Measurements from ENCODE around the gene SOWAHA.

The SOWAHA gene

GRCh38 chr5:132785365-132785764 is 27.7 kb upstream of the SOWAHA start:
- H3K4me3 ChIP-seq (ENCODE audit: low read length) = no peak overlapping the region
- DNase-seq (ENCODE audit: low read depth) = no peak
- no peak for TF ChIP-seq CTCF (IDR thresholded peaks at IDR 0.05; ENCODE audit: insufficient read depth, low read depth, low read length, missing control alignments)

DNA sequence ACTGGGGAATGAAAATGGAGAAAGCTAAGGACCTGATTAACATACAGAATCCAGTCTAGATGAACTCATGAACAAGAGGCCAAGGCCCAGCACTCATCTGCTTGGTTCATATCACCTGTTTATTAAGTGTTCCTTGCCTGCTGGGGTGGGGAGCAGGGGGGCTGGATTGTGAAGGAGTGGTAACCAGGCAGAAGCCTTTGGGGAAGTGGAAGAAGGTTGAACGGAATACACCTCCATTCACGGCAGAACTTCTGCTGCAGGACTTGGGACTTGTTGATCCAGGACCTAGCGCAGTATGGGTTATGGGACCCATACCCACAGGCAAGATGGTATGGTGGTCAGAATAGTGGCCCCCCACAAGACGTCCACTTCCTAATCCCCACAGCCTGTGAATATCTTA is 27.2 kb upstream of the SOWAHA start:
- no peak for TF ChIP-seq CTCF (IDR thresholded peaks at IDR 0.05; ENCODE audit: insufficient read depth, low read depth, low read length, missing control alignments)
- DNase-seq (ENCODE audit: low read depth) = no peak

GRCh38 chr5:132787076-132787475 is 26.0 kb upstream of the SOWAHA start:
- H3K4me3 ChIP-seq (ENCODE audit: low read length) = no peak overlapping the region
- no peak for DNase-seq (ENCODE audit: low read depth)
- TF ChIP-seq CTCF (IDR thresholded peaks at IDR 0.05; ENCODE audit: insufficient read depth, low read depth, low read length, missing control alignments) = no peak

More for the DNA sequence above, 27.2 kb upstream of the SOWAHA start:
- no peak overlapping the region for H3K4me3 ChIP-seq (ENCODE audit: low read length)

GRCh38 chr5:132788508-132788907 is 24.6 kb upstream of the SOWAHA start:
- no peak for TF ChIP-seq CTCF (IDR thresholded peaks at IDR 0.05; ENCODE audit: insufficient read depth, low read depth, low read length, missing control alignments)
- DNase-seq (ENCODE audit: low read depth) = no peak
- no peak overlapping the region for H3K4me3 ChIP-seq (ENCODE audit: low read length)

- no peak for TF ChIP-seq CTCF (IDR thresholded peaks at IDR 0.05; ENCODE audit: insufficient read depth, low read depth, low read length, missing control alignments)
- no peak for DNase-seq (ENCODE audit: low read depth)
- H3K4me3 ChIP-seq (ENCODE audit: low read length) = no peak overlapping the region
Observed at GRCh38 chr5:132788990-132789886, 23.9 kb upstream of the SOWAHA start.

DNA sequence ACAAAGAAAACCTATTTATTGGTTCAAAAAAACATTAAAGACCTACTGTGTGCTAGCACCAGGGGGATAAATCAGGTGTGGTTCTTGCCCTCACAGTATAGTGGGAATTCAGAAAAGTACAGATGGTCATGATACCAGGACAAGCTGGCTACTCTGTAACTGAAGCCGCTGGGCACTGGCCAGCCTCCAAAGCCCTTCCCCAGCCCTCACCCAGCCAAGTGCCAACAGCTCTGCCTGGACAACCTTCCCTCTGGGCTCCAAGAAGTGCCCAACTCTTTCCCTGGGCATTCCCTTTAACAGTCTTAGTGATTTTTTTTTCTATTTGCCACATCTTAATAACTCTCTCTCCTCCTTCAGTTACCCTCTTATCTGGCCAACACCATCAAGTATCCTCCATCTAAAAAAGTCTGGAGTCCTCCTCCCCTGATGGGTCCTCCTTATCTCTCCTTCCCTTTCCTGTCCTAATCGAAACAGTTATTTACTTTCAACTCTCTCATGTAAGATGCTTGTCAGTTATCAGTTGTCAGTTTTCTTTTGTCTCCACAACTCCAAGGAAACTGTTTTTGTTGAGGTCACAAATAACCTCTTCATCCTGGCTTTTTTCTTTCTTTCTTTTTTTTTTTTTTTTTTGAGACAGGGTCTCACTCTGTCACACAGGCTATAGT is 22.8 kb upstream of the SOWAHA start:
- no peak overlapping the region for H3K4me3 ChIP-seq (ENCODE audit: low read length)
- TF ChIP-seq CTCF (IDR thresholded peaks at IDR 0.05; ENCODE audit: insufficient read depth, low read depth, low read length, missing control alignments) = no peak
- DNase-seq (ENCODE audit: low read depth) = no peak
